PC-9 (cell line): ENCODE data around the gene FAM171A1.

ENCODE experiments used
- EZH2 ChIP-seq: fragments of 200-600 bp; sonication (generic); IDR thresholded peaks from 2 replicates; pipeline ENCODE4 v1.8.0; 2017; ENCODE audit warnings: antibody characterized with exemption, low read depth
- TF ChIP-seq, protein P1 (sequence below): fragments of 200-600 bp; sonication (generic); conservative IDR thresholded peaks from 2 replicates; pipeline ENCODE4 v1.6.1; 2017; ENCODE audit warnings: mixed run types, antibody characterized with exemption, mild to moderate bottlenecking, moderate library complexity

GRCh38 chr10:15351099-15351820 lies 19.8 kb downstream of the FAM171A1 start:
- TF ChIP-seq EZH2, result no peak
- TF ChIP-seq, protein P1, sequence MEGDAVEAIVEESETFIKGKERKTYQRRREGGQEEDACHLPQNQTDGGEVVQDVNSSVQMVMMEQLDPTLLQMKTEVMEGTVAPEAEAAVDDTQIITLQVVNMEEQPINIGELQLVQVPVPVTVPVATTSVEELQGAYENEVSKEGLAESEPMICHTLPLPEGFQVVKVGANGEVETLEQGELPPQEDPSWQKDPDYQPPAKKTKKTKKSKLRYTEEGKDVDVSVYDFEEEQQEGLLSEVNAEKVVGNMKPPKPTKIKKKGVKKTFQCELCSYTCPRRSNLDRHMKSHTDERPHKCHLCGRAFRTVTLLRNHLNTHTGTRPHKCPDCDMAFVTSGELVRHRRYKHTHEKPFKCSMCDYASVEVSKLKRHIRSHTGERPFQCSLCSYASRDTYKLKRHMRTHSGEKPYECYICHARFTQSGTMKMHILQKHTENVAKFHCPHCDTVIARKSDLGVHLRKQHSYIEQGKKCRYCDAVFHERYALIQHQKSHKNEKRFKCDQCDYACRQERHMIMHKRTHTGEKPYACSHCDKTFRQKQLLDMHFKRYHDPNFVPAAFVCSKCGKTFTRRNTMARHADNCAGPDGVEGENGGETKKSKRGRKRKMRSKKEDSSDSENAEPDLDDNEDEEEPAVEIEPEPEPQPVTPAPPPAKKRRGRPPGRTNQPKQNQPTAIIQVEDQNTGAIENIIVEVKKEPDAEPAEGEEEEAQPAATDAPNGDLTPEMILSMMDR, result no peak
